Tibial artery (tissue), 4 donors: ENCODE results near the gene ABTB2.

Experiments used
- DNase-seq, 2 donors: peaks; one replicate each; pipeline ENCODE4 v3.0.0-alpha.2; 2019
- H3K27ac ChIP-seq, 2 donors: fragments of 200-600 bp; sonication (generic) in 1 of 2; 1 replicate in 1 of 2; 2 replicates in 1 of 2; pipeline ENCODE4 v1.5.1; 2018 to 2019; ENCODE audit warnings: mild to moderate bottlenecking in 1 of 2
- H3K27me3 ChIP-seq, 2 donors: fragments of 200-600 bp; sonication (generic) in 1 of 2; one replicate each; pipeline versions ENCODE4 v1.5.1 to v1.6.0; 2016 to 2019
- H3K36me3 ChIP-seq, 3 donors: fragments of 200-600 bp; sonication (generic) in 2 of 3; one replicate each; pipeline ENCODE4 v1.5.1; 2016 to 2019; ENCODE audit warnings: mild to moderate bottlenecking in 2 of 3
- H3K4me1 ChIP-seq, 4 donors: fragments of 200-600 bp; sonication (generic) in 2 of 4; 1 replicate in 3 of 4; 2 replicates in 1 of 4; pipeline ENCODE4 v1.5.1; 2016 to 2019
- H3K4me3 ChIP-seq, 2 donors: fragments of 200-600 bp; sonication (generic) in 1 of 2; 1 replicate in 1 of 2; 2 replicates in 1 of 2; pipeline ENCODE4 v1.5.1; 2018 to 2019; ENCODE audit warnings: mild to moderate bottlenecking in 2 of 2
- H3K9me3 ChIP-seq, 3 donors: fragments of 200-600 bp; sonication (generic) in 1 of 3; one replicate each; pipeline ENCODE4 v1.5.1; 2016 to 2019
- CTCF ChIP-seq, 2 experiments: fragments of 200-600 bp in 1 of 2; fragments of 450-650 bp in 1 of 2; IDR thresholded peaks; one replicate each; pipeline ENCODE4 v1.5.1; 2017 to 2019; ENCODE audit warnings: antibody characterized with exemption in 2 of 2, mild to moderate bottlenecking in 1 of 2, moderate library complexity in 1 of 2
- intact Hi-C: fragments of 100-400 bp; cut with DNase I; formaldehyde crosslinking; loops from one replicate; pipeline ENCODE4 v1.15.0; 2023; ENCODE audit warnings: low total_unique reads

ABTB2 gene

GRCh38 chr11:34167961-34168360 lies 189.8 kb downstream of the ABTB2 start:
- intact Hi-C loops, result loop anchor here (10.0 kb wide), 1 partner anchor 163 kb away; no protein-coding TSS in a partner anchor
- Histone ChIP-seq H3K4me1 (no peaks in the 10 kb centered on the region), H3K4me3 (no peak overlapping the region), H3K27ac (no peak overlapping the region), H3K36me3 (peaks cover 0 to 22% (median 21%) of the 10 kb centered on the region in 3 donors), H3K9me3 (no peaks in the 10 kb centered on the region), H3K27me3 (no peaks in the 10 kb centered on the region)
- no peak for DNase-seq
- TF ChIP-seq CTCF (IDR thresholded peaks at IDR 0.05), result no peak

GRCh38 chr11:34166806-34167740 lies 190.7 kb downstream of the ABTB2 start:
- H3K36me3 ChIP-seq, result peaks cover 0 to 31% (median 30%) of the 10 kb centered on the region in 3 donors
- no peaks in the 10 kb centered on the region for H3K9me3 ChIP-seq
- no peaks in the 10 kb centered on the region for H3K4me1 ChIP-seq
- TF ChIP-seq CTCF (IDR thresholded peaks at IDR 0.05), result no peak
- no peak overlapping the region for H3K27ac ChIP-seq
- DNase-seq, result peak in 1 of 2 donors; percentile 57
- no peaks in the 10 kb centered on the region for H3K27me3 ChIP-seq
- no peak overlapping the region for H3K4me3 ChIP-seq
- intact Hi-C loops, result loop anchor here (10.0 kb wide), 1 partner anchor 162 kb away; no protein-coding TSS in a partner anchor

GRCh38 chr11:34165786-34166555 lies 191.8 kb downstream of the ABTB2 start:
- no peaks in the 10 kb centered on the region for H3K9me3 ChIP-seq
- intact Hi-C loops, result loop anchor here (10.0 kb wide), 1 partner anchor 161 kb away; no protein-coding TSS in a partner anchor
- H3K4me1 ChIP-seq, result no peaks in the 10 kb centered on the region
- H3K27ac ChIP-seq, result no peak overlapping the region
- DNase-seq, result no peak
- no peak for TF ChIP-seq CTCF (IDR thresholded peaks at IDR 0.05)
- no peaks in the 10 kb centered on the region for H3K27me3 ChIP-seq
- peaks cover 0 to 42% (median 41%) of the 10 kb centered on the region in 3 donors for H3K36me3 ChIP-seq
- H3K4me3 ChIP-seq, result no peak overlapping the region

GRCh38 chr11:34165121-34165520 lies 192.7 kb downstream of the ABTB2 start:
- Histone ChIP-seq H3K27me3 (no peaks in the 10 kb centered on the region), H3K27ac (no peak overlapping the region), H3K9me3 (no peaks in the 10 kb centered on the region), H3K4me1 (no peaks in the 10 kb centered on the region), H3K36me3 (peaks cover 0 to 49% (median 47%) of the 10 kb centered on the region in 3 donors), H3K4me3 (no peak overlapping the region)
- intact Hi-C loops, result loop anchor here (10.0 kb wide), 1 partner anchor 160 kb away; no protein-coding TSS in a partner anchor
- no peak for TF ChIP-seq CTCF (IDR thresholded peaks at IDR 0.05)
- DNase-seq, result no peak

- H3K9me3 ChIP-seq, result no peaks in the 10 kb centered on the region
- no peaks in the 10 kb centered on the region for H3K27me3 ChIP-seq
- peaks cover 6 to 70% (median 61%) of the 10 kb centered on the region in 3 donors for H3K36me3 ChIP-seq
- intact Hi-C loops, result loop anchor here (10.0 kb wide), 1 partner anchor 158 kb away; no protein-coding TSS in a partner anchor
- H3K4me3 ChIP-seq, result no peak overlapping the region
- no peak for TF ChIP-seq CTCF (IDR thresholded peaks at IDR 0.05)
- DNase-seq, result no peak
- H3K27ac ChIP-seq, result no peak overlapping the region
- H3K4me1 ChIP-seq, result no peaks in the 10 kb centered on the region
Observed at GRCh38 chr11:34162856-34163255, 195.0 kb downstream of the ABTB2 start.
